ENCODE measurements around the gene ANKRD53.

DNA sequence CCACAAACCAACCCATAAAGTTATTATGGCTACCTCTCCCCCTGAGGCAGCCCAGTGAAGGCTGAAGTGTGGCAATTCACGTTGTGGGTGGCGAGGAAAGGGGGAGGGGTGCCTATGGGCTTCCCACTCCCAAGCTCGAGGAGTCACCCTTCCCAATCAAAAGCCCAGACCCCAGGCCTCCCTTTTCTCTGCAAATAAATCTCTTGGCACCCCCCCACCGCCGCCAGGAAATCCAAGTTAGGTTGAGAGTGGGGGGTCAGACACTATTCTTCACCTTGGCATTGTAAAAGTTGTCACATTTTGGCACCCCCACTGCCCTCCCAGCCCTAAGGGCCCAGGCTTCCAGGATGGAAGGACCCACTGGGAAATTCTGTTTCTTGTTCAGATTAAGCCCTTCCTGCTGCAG is 6.9 kb downstream of the ANKRD53 start:
- TF ChIP-seq, protein P1, sequence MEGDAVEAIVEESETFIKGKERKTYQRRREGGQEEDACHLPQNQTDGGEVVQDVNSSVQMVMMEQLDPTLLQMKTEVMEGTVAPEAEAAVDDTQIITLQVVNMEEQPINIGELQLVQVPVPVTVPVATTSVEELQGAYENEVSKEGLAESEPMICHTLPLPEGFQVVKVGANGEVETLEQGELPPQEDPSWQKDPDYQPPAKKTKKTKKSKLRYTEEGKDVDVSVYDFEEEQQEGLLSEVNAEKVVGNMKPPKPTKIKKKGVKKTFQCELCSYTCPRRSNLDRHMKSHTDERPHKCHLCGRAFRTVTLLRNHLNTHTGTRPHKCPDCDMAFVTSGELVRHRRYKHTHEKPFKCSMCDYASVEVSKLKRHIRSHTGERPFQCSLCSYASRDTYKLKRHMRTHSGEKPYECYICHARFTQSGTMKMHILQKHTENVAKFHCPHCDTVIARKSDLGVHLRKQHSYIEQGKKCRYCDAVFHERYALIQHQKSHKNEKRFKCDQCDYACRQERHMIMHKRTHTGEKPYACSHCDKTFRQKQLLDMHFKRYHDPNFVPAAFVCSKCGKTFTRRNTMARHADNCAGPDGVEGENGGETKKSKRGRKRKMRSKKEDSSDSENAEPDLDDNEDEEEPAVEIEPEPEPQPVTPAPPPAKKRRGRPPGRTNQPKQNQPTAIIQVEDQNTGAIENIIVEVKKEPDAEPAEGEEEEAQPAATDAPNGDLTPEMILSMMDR (IDR thresholded peaks at IDR 0.05), result no peak
- TF ChIP-seq EZH2 (IDR thresholded peaks at IDR 0.05; ENCODE audit: borderline replicate concordance, insufficient read depth, low read depth, low read length, poor library complexity, severe bottlenecking), result no peak
